Urothelium cell line (cell line): Measurements from ENCODE around the gene SCN4A.
"Not testable (repeated sequence)": the region's sequence is repeated elsewhere in the genome, so short reads cannot be mapped to it uniquely, and the experiment has no call there.

Experiments
- DNase-seq: peaks from one replicate; pipeline ENCODE4 v3.0.0; 2011; ENCODE audit warnings: low spot score, mixed read lengths
- FAIRE-seq: peaks from 2 replicates; lab custom pipeline; 2011; peaks lifted over from hg19 to GRCh38; lab: Jason Lieb, UNC

Gene SCN4A

DNA sequence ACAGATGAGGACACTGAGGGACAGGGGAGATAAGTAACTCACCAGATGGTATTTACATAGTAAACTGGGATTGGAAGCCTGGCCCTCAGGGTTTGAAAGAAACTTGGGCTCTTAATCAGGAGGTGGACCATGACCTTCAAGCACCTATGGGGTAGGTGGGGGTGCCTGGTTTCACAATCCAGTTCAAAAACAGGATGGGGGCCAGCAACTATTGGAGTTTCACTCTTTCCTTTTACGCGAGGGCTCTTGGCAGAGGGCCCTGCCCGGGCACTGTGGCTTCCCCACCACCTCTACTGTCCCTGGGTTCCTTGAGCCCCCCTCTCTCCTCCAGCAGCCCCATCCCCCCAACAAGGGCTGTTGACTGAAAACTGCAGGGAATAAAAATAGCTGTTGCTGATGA is 14.1 kb upstream of the SCN4A start:
- DNase-seq, result no peak
- FAIRE-seq, result no peak

DNA sequence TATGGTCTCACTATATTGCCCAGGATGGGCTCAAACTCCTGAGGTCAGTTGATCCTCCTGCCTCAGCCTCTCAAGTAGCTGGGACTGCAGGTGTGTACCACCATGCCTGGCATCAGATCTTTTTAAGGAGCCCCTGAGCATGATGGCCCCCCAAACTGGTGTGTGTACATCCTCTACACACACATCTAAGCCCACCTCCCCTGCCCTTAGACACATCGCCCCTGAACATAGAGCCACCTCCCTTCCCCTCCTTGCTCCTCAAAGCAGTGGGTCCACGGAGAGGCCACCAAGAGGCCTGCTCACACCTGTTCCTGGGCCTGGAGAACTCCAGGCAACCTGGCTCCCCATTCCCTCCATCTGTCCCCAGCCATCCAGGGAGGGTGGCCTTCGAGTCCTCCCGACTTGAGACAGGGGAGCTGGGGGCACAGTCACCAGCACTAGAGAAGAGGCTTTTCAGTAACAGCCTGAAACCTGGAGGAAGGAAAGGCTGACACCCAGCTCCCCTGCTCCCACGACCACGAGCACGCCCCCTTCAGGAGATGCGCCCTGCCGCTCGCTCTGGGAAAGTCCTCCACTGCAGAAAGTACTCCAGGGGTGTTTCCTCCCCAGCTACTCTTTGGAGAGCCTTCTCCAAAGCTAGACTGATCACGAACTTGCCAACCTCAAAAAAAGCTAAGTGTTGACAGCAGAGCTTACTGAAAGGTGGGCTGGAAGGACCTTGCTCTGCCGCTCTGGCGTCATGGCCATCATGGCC is 12.8 kb upstream of the SCN4A start:
- FAIRE-seq, result peak; percentile 52
- no peak for DNase-seq

DNA sequence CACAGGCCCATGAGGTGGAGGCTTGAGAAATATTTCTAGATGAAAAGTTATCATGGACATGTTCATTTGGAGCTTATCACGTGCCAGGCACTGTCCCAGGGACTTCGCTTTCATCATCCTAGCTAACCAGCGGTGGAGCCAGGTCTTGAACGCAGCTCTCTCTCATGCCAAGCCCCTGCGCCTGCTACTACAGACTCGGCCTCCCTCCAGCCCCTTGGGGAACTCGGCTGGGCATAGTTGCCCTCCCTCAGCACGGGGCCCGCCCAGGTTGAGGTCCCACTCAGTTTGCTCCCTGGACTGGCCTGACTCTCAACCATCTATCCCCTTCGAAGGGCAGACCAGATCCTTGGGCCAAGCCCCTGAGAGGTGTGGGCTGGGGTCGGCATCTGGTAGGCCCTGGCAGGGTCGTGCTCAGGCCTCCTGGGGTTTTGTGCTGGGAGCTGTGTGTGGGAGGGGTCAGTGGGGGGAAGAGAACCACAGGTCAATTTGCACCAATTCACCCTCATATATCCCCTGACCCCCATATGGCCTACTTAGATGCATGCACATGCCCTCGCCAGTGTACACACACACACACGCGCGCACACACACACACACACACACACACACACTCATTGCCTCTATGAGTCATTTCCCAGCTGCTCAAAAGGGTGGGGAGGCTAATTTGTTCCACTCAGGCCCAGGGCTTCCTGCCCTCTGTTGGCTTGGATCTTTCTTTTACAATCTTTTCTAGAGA is 12.1 kb upstream of the SCN4A start:
- FAIRE-seq (peak; percentile 96), DNase-seq (peak; percentile 89)

DNA sequence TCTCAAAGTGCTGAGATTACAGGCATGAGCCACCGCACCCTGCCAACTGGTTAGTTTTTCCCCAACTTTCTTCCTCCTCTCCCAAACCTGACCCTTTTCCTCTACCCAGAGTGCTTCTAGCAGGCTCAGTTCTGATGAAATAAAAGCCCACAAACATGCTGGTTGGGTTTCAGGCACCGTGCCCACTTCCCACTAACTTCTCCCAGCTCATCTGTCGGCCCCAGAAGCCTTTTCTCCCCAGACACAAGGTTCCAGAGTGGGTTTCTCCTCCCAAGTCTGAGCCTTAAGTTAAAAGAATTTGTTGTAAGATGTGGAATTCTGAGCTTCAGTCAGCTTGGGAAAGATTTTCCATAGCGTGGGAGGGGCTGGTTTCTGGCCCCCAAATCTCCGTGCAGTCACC is 11.5 kb upstream of the SCN4A start:
- DNase-seq (no peak), FAIRE-seq (peak; percentile 13)

DNA sequence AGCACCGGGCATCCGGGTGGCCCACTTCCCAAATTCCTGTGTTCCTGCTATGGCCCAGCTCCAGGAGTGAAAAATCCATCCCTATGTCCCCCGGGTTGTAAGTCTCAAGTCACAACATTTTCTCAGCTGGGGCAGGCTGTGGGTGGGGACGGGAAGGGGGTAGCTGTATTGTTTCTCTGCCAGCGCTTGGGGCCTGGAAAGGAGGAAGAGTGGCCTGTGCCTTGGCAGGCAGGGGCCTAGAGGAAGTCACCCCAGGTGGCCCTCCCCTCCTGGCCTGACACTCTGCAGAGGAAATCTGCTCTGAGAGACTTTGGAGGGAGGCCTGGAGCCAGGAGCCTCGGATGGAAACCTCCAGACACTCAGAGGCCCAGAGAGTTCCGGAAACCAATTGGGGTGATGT is 10.6 kb upstream of the SCN4A start:
- DNase-seq (no peak), FAIRE-seq (no peak)

DNA sequence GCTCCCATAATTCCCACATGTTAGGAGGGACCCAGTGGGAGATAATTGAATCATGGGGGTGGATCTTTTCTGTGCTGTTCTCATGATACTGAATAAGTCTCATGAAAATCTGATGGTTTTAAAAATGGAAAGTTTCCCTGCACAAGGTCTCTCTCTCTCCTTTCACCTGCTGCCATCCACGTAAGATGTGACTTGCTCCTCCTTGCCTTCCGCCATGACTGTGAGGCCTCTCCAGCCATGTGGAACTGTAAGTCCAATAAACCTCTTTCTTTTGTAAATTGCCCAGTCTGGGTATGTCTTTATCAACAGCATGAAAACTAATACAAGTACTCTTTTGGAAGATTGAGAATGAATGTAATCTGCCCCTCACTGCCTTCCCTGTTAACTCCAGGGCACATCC is 9.9 kb upstream of the SCN4A start:
- FAIRE-seq, DNase-seq: not testable (repeated sequence)

DNA sequence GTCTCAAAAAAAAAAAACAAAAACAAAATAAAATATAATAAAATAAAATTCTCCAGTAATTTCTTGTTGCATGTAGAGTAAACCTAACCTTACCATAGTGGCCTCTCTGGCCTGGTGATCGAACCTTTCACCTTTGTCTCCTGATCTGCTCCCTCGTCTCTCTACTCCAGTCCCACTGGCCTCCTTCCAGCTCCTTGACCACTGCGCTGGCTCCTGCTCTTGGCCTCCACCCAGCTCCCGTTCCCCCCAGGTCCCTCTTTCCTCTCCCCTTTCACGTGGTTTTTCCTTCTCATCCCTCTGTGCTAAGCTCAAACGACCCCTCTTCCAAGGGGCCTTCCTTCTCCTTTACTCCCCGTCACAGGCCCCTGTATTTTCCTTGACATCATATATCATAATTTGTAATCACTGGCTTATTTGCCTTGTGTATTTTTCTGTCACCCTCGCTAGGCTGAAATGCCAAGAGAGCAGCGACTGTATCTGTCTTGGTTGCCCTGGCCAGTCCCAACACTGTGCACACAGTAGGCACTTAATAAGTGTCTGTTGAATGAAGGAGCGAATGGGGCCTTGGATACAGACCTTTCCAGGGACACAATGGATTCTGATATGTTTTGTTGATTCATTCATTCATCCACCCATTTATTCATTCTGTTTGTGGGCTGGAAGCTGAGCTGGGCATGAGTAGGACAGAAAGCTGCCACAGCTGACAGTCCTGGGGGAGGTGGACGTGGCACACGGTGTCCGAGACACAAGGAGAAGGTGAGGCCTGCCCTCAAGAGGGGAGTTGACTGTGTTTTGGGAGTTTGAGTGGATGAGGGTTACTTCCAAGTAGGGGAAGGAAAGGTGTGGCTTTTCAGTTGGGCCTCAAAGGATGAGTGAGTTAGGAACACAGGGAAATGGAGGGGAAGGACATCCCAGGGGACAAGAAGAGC is 5.8 kb upstream of the SCN4A start:
- DNase-seq (no peak), FAIRE-seq (peak; percentile 40)

DNA sequence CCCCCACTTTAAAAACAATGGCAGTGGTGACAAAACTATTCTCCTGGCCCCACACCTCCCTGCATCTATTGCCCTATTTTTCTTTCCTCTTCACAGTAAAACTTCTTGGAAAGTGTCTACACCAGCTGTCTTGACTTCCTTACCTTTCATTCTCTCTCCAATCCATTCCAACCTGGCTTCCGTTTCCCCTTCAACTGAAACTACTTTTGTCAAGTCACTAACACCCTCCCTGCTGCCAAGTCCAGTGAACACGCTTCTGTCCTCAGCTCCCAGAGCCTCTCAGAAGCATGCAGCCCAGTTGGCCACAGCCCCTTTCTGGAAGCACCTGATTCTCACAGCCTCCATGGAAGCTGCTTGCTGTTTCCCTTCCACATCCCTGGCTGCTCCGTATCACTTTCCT is 4.0 kb upstream of the SCN4A start:
- FAIRE-seq, result no peak
- no peak for DNase-seq

DNA sequence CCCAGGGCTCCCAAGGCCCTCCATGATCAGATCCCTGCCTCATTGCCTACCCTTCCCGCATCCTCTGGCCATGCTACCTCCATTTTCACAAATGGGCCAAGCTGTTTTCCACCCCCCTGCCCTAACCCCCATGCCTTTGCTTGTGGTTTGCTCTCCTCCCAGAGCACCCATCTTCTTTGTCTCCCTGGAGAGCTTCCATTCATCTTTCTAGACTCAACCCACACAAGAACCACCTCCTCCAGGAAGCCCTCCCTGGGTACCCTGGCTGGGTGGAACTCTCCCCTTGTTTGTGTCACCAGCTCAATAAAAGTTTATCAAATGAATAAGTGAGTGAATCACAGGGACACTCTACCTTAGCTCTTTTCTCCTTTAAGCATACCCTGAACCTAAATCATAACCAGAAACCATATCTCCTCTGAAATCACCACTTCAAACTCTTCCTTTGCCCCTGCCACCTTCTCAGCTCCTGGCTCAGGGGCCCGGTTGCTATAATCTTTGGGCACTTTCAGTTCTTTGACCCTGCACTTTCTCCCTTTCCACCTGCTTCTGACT is 2.9 kb upstream of the SCN4A start:
- FAIRE-seq (no peak), DNase-seq (no peak)

DNA sequence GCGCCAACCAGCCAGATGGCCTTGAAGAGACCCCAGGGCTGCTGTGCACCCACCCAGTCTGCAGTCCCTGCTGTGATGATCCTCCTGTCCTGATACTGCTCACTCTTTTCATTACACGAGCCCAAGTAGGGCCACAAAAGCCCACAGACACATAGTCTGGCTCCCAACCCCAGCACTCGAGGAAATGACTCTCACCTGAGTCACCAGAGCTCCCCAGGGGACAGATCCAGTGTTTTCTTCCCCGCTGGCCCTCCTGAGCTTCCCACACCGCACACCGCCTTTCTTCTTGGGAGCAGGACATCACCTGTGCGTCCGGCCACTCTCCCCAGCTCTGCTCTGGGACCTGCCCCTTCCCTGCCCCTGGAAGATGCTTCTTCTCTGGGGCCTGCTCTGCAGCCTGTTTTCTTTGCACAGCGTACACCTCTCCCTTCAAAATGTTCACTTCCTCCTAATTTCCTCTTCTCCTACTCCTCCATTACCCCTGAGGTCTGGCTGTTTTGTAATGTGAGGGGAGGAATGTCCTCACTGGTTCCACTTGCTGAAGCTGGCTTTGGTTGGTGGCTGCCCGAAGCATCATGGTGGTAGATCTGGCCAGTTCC is 2.0 kb upstream of the SCN4A start:
- FAIRE-seq, result no peak

DNA sequence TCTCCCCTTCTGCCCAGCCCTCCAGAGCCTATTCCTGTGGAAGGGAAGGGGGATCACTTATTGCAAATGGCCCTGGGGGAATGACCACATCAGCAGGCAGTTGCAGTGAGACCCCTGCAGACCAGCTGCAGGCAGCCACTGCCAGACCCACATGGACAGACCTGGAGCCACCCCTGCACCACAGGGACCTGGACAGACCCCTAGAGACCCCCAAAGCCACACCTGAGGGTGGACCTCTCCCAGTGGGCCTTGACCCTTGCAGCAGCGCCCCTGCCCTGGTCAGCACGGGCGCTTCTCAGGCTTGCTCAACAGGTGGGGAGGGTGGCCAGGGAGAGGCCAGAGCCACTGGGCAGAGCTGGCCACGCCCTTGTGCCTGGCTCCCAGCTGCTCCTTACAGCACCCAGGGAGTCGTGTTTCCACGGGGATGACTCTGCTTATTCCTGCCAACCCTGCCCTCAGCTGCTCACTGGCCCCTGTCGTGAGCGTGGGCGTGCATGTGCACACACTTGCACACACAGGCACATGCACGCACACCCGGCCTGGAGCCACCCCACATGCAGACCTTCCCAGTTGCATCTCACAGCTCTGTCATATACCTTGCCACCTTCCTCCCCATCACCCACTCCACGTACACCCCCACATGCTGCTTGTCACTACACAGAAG is 1.3 kb upstream of the SCN4A start:
- DNase-seq, result peak; percentile 70
- FAIRE-seq, result peak; percentile 98

More for the DNA sequence above, 2.0 kb upstream of the SCN4A start:
- DNase-seq, result peak; percentile 86

DNA sequence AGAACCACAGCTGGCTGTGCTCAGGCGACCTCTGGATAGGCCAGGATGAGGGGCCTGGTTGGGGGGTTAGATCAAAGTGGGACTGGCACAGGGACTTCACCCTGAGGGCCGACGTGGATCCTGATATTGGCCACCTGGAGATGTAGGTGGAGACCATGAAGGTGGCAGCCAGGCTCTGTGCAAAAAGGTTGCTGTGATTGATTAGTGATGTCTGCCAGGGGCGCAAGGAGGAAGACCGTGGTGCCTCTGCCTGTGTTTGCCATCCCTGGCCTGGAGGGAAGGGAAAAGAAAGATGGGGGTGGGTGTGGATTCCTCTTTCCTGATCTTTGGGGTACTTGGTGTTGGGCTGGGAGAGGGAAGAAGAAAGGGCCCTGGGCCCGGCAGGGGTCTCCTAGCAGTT is 529 bp upstream of the SCN4A start:
- DNase-seq (no peak), FAIRE-seq (peak; percentile 30)

DNA sequence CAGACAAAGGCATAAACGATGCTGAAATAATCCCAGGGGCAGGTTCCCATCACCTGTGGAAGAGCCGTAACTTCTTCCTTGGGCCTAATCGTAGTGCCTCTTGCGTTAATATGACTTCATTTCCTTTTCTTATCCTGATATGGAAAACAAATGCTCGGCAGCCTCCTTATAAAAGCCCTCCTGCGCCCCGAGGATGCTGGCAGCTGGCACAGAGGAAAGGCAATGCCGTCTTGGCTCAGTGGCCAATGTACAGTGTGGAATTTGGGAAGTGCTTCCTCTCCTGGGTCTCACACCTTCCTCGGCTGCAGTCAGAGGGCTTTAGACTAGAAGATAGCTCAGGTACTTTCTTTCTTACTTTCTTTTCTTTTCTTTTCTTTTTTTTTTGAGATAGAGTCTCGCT is 3.4 kb downstream of the SCN4A start:
- FAIRE-seq (no peak), DNase-seq (no peak)

DNA sequence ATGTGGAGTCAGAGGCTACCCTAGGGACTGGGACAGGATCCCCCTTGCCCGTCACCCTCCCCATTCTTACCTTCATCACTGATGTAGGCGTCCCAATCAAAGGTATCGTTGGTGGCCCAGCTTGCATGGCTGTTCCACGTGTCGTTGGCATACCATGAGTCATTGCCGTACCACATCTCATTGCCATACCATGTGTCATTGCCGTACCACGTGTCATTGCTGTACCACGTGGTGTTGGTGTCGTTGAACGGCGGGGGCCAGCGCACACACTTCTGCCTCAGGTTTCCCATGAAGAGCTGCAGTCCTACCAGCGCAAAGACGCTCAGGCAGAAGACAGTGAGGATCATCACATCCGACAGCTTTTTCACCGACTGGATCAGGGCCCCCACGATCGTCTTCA is 4.8 kb downstream of the SCN4A start:
- FAIRE-seq, result peak; percentile 99

DNA sequence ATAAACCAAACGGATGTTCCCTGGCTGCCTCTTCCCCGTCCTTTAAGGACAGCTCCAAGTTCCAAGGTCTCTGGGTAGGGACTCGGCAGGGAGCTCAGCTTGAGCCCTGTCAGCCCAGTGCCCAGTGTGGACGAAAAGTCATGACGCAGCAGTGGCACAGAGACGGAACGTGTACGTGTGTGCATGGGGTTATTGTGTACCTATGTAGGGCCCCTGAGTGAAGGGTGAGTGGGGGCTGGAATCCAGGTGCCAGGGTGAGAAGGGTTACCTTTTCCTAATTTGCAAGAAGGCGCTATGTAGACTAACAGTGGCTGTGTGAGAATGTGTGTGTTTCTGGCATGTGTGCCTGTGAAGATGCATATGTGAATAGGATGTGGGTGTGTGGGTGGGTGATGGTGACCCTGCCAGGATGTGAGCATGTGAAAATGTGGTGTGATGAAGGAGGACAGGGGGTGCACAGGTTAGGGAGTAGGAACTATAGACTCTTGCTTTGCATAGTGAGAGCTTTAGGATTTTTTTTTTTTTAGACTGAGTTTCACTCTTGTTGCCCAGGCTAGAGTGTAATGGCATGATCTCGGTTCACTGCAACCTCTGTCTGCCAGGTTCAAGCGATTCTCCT is 6.0 kb downstream of the SCN4A start:
- no peak for DNase-seq
- peak; percentile 82 for FAIRE-seq

More for the DNA sequence above, 4.8 kb downstream of the SCN4A start:
- DNase-seq, result peak; percentile 67

DNA sequence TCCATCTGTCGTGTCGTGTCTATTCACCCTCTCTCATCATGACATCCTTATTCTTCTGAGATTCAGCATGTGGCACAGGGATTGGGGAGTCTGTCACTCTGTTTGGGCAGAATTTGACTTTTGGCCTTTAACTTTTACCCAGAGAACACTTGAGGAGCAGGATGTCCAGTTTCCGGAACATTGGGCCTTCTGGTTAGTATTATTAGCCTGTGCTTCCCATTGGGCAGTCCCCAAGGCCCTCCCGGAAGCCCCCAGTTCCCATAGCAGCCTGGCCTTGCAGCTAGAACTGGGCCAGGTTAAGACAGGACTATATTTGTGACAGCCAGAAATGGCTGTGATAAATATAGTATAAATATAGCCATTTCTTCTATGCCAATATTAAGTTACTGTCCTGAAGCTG is 9.6 kb downstream of the SCN4A start:
- DNase-seq (no peak), FAIRE-seq (peak; percentile 5)

DNA sequence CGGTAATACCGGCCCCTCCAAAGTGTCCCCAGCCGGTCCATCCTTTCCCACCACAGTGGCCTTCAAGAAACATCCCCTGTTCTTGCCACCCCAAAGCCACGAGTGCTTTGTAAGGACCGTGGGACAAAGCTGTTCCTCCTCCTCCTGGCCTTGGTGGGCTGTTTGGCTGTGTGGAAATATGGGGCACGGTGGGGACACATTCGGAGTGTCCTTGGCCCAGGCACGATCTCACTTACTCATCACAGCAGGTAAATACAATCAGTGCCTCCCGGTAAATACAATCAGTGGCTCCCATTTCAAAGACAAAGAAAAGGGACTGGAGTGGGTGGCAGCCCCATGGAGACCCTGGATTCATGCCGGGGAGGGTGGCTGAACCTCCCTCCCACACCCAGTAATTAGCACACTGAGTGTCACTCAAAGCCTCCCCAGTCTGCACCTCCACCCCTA is 10.4 kb downstream of the SCN4A start:
- peak; percentile 30 for FAIRE-seq
- DNase-seq, result no peak

DNA sequence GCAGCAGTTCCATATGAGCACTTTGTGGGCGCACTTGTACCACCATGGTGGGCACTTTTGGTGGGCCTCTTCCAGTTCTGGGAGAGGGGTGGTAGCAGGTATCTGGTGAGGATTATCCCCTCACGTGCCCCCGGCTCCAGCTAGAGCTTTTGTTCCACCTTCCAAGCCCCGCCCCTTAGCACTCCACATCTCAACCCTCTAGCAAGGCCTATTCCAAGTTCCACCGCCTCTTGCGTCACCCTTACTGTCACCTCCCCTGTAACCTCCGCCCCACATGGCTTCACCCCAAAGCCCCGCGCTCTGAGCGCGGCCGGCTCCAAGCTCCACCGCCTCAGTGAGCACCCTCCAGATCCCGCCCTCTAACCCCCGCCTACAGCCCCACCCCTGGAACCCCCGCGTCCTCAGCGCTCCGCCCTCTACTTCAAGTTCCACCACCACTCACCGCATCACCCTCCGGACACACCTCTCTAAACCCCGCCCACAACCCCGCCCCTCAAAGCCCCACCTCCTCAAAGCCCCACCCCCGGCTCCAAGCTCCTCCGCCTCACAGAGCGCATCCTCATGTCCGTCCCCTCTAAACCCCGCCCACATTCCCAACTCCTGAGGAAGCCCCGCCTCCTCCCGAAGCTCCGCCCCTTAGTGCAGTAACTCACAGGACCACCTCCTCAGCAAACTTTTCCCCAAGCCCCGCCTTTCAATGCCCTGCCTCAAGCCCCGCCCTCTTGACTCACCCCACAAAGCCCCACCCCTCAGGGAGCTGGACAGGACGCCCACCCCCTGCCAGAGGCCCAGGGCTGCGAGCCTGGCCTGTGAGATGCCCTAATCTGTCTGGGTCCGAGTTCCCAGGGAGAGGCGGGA is 11.1 kb downstream of the SCN4A start:
- peak; percentile 44 for FAIRE-seq

DNA sequence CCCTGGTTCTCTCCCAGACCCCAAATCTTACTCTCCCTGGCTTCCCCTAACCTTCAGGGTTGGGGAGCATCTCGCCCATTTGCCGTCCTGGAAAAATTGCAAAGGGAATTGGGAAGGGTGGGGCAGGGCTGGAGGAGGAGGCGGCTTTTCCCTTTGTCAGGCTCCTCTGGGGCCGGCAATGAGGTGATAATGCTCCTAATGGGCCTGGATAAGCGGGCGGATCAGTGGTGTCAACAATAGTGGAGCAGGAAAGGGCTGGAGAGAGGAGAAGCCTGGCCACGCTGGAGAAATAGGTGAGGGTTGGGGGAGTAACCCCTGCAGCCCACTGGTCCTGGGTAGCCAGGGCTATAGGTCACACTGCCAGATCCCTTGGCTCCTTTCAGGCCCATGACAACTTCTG is 12.3 kb downstream of the SCN4A start:
- DNase-seq, result no peak

More for the DNA sequence above, 11.1 kb downstream of the SCN4A start:
- DNase-seq, result peak; percentile 61

More for the DNA sequence above, 12.3 kb downstream of the SCN4A start:
- no peak for FAIRE-seq
